ENCODE measurements around the gene CNTN1. TPM values are rescaled to one million over a fixed set of nuclear protein-coding genes. Genes with fewer than 3 reads are reported as not detected.

The CNTN1 gene
- total RNA-seq, 3 donors from 2014 or later (not counting 1 experiment from before 2014, with no cell fraction given) = not detected

DNA sequence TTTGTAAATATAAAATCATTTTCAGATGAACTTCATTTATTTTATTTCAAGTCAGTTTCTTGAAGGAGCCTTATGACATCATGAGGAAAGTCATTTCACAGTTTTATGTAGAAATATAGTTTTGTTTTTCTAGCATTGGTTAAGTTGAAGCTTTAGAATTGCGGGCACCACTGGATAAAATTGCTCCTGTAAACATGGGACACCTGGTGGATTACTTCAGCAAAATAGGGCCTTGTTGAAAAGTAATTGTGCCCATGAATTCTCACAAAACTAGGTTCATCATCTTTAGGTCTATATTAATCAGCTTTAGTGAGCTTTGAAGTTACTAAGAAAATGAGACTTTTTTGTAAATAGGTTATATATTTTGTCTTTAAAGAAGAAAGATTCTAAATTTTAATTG lies 25.3 kb downstream of the CNTN1 start:
- no peak overlapping the region for H3K4me3 Mint-ChIP-seq
- no peaks in the 10 kb centered on the region for H3K36me3 Mint-ChIP-seq
- 86% methylated on average over 1 of the region's 1 CpG for WGBS (ENCODE audit: insufficient coverage)
- no peak overlapping the region for H3K27ac Mint-ChIP-seq
- H3K4me3 ChIP-seq (ENCODE audit: low read length) = no peak overlapping the region
- H3K4me1 Mint-ChIP-seq = no peaks in the 10 kb centered on the region
- H3K9me3 ChIP-seq (ENCODE audit: control insufficient read depth, insufficient read depth, low read length) = no peaks in the 10 kb centered on the region
- intact Hi-C loops (cut with micrococcal nuclease) = no loop called here
- H3K4me1 ChIP-seq (ENCODE audit: control insufficient read depth, insufficient read depth, low read length) = no peaks in the 10 kb centered on the region
- no peaks in the 10 kb centered on the region for H3K27me3 Mint-ChIP-seq (ENCODE audit: low read depth in 2 of 2)
- no peak overlapping the region for H3K27ac ChIP-seq (ENCODE audit: low read length)
- DNase-seq (no peak), ATAC-seq (no peak)
- TF ChIP-seq CTCF (IDR thresholded peaks at IDR 0.05) = no peak
- H3K36me3 ChIP-seq (ENCODE audit: control insufficient read depth, insufficient read depth, low read length) = no peaks in the 10 kb centered on the region
- peaks cover 3 to 11% of the 10 kb centered on the region in 2 donors for H3K9me3 Mint-ChIP-seq
- no peaks in the 10 kb centered on the region for H3K27me3 ChIP-seq (ENCODE audit: control insufficient read depth, insufficient read depth, low read length)

- no peaks in the 10 kb centered on the region for H3K27me3 Mint-ChIP-seq (ENCODE audit: low read depth in 2 of 2)
- no peak for TF ChIP-seq CTCF (IDR thresholded peaks at IDR 0.05)
- no peaks in the 10 kb centered on the region for H3K36me3 ChIP-seq (ENCODE audit: control insufficient read depth, insufficient read depth, low read length)
- no peak overlapping the region for H3K27ac Mint-ChIP-seq
- no peak overlapping the region for H3K4me3 Mint-ChIP-seq
- no peak overlapping the region for H3K27ac ChIP-seq (ENCODE audit: low read length)
- H3K36me3 Mint-ChIP-seq = no peaks in the 10 kb centered on the region
- no peak for DNase-seq
- H3K9me3 ChIP-seq (ENCODE audit: control insufficient read depth, insufficient read depth, low read length) = no peaks in the 10 kb centered on the region
- no peak overlapping the region for H3K4me3 ChIP-seq (ENCODE audit: low read length)
- no peaks in the 10 kb centered on the region for H3K4me1 Mint-ChIP-seq
- peaks cover 7 to 9% of the 10 kb centered on the region in 2 donors for H3K9me3 Mint-ChIP-seq
- ATAC-seq = no peak
- H3K4me1 ChIP-seq (ENCODE audit: control insufficient read depth, insufficient read depth, low read length) = no peaks in the 10 kb centered on the region
- WGBS (ENCODE audit: insufficient coverage) = no CpG with 5 or more reads among the region's 2 CpGs
- H3K27me3 ChIP-seq (ENCODE audit: control insufficient read depth, insufficient read depth, low read length) = no peaks in the 10 kb centered on the region
- intact Hi-C loops (cut with micrococcal nuclease) = no loop called here
Observed at GRCh38 chr12:40718878-40719372, 26.7 kb downstream of the CNTN1 start.

DNA sequence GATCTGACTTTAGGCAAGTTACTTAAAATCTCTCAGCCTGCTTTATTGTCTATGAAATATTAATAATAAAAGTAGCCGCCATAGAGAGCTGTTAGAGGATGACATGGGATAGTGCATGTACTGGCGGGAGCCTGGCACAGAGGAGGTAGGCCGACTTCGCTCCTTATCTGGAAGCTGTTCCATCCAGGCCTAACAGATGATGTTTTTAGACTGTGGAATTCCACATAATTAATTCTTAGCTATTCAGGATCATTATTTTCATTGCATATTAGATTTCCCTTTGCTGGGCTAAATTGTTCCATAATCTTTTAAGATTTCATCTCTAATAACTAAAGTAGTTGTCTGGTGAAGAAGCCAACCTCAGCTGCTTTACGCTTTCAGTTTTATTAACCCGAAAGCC lies 30.8 kb downstream of the CNTN1 start:
- DNase-seq (no peak), ATAC-seq (no peak)
- Mint-ChIP-seq H3K4me1 (no peaks in the 10 kb centered on the region), H3K9me3 (peaks cover 3 to 5% of the 10 kb centered on the region in 2 donors), H3K27me3 (ENCODE audit: low read depth in 2 of 2) (no peaks in the 10 kb centered on the region), H3K4me3 (no peak overlapping the region), H3K27ac (no peak overlapping the region), H3K36me3 (no peaks in the 10 kb centered on the region)
- Histone ChIP-seq H3K4me3 (ENCODE audit: low read length) (no peak overlapping the region), H3K27me3 (ENCODE audit: control insufficient read depth, insufficient read depth, low read length) (no peaks in the 10 kb centered on the region), H3K27ac (ENCODE audit: low read length) (no peak overlapping the region), H3K9me3 (ENCODE audit: control insufficient read depth, insufficient read depth, low read length) (no peaks in the 10 kb centered on the region), H3K4me1 (ENCODE audit: control insufficient read depth, insufficient read depth, low read length) (no peaks in the 10 kb centered on the region), H3K36me3 (ENCODE audit: control insufficient read depth, insufficient read depth, low read length) (no peaks in the 10 kb centered on the region)
- TF ChIP-seq CTCF (IDR thresholded peaks at IDR 0.05) = no peak
- WGBS (ENCODE audit: insufficient coverage) = 97% methylated on average over 5 of the region's 6 CpGs
- intact Hi-C loops (cut with micrococcal nuclease) = no loop called here

GRCh38 chr12:40726366-40726765 lies 34.1 kb downstream of the CNTN1 start:
- Histone ChIP-seq H3K36me3 (ENCODE audit: control insufficient read depth, insufficient read depth, low read length) (no peaks in the 10 kb centered on the region), H3K27me3 (ENCODE audit: control insufficient read depth, insufficient read depth, low read length) (no peaks in the 10 kb centered on the region), H3K4me3 (ENCODE audit: low read length) (no peak overlapping the region), H3K9me3 (ENCODE audit: control insufficient read depth, insufficient read depth, low read length) (no peaks in the 10 kb centered on the region), H3K4me1 (ENCODE audit: control insufficient read depth, insufficient read depth, low read length) (no peaks in the 10 kb centered on the region), H3K27ac (ENCODE audit: low read length) (no peak overlapping the region)
- no peaks in the 10 kb centered on the region for H3K36me3 Mint-ChIP-seq
- no CpG with 5 or more reads among the region's 1 CpG for WGBS (ENCODE audit: insufficient coverage)
- H3K9me3 Mint-ChIP-seq = peaks cover 4 to 5% of the 10 kb centered on the region in 2 donors
- TF ChIP-seq CTCF (IDR thresholded peaks at IDR 0.05) = no peak
- no peak overlapping the region for H3K27ac Mint-ChIP-seq
- no peak overlapping the region for H3K4me3 Mint-ChIP-seq
- H3K27me3 Mint-ChIP-seq (ENCODE audit: low read depth in 2 of 2) = no peaks in the 10 kb centered on the region
- no peaks in the 10 kb centered on the region for H3K4me1 Mint-ChIP-seq
- no peak for ATAC-seq
- DNase-seq = no peak
- intact Hi-C loops (cut with micrococcal nuclease) = no loop called here
